Progenitor cell of endocrine pancreas (in vitro differentiated cells): ENCODE measurements around the gene PCCB. TPM values are rescaled to one million over a fixed set of nuclear protein-coding genes. Genes with fewer than 3 reads are reported as not detected.
"Not testable (repeated sequence)": the region's sequence is repeated elsewhere in the genome, so short reads cannot be mapped to it uniquely, and the experiment has no call there.

Experiments used
- DNase-seq: peaks from one replicate; pipeline ENCODE4 v3.0.0; 2021; ENCODE audit warnings: low spot score; ENCODE audit not compliant: unreplicated experiment
- H3K27ac Mint-ChIP-seq: 2 replicates; pipeline ENCODE4 v1.8.0; 2021; ENCODE audit warnings: mild to moderate bottlenecking, moderate library complexity, mixed read lengths
- H3K27me3 Mint-ChIP-seq: 2 replicates; pipeline ENCODE4 v1.8.0; 2021; ENCODE audit warnings: mixed read lengths
- H3K36me3 Mint-ChIP-seq: 2 replicates; pipeline ENCODE4 v1.8.0; 2022; ENCODE audit warnings: mixed read lengths; ENCODE audit not compliant: insufficient read depth
- H3K4me1 Mint-ChIP-seq: 2 replicates; pipeline ENCODE4 v1.8.0; 2021; ENCODE audit warnings: low read depth, mixed read lengths
- H3K4me3 Mint-ChIP-seq: 2 replicates; pipeline ENCODE4 v1.8.0; 2021; ENCODE audit warnings: low read depth, mild to moderate bottlenecking, moderate library complexity, mixed read lengths
- H3K9me3 Mint-ChIP-seq: 2 replicates; pipeline ENCODE4 v1.8.0; 2021; ENCODE audit warnings: low read depth, mixed read lengths
- CTCF ChIP-seq: fragments of 200-600 bp; sonication (generic); IDR thresholded peaks from one replicate; pipeline ENCODE4 v1.5.0; 2021; ENCODE audit warnings: antibody characterized with exemption, mild to moderate bottlenecking; ENCODE audit not compliant: unreplicated experiment
- total RNA-seq: library from RNA; stranded (reverse); gene quantifications from 2 replicates; pipeline ENCODE4 v1.2.1, GENCODE V29; 2021

Gene PCCB
- total RNA-seq, 1 donor from 2014 or later: 37.4 TPM

GRCh38 chr3:136351905-136352304 lies 101.8 kb downstream of the PCCB start:
- Mint-ChIP-seq H3K9me3 (peaks cover 9% of the 10 kb centered on the region), H3K27ac (no peak overlapping the region), H3K27me3 (no peaks in the 10 kb centered on the region), H3K4me1 (peaks cover 8% of the 10 kb centered on the region), H3K4me3 (no peak overlapping the region), H3K36me3 (peaks cover 19% of the 10 kb centered on the region)
- no peak for DNase-seq
- TF ChIP-seq CTCF: peak; percentile 37

- Mint-ChIP-seq H3K9me3 (peaks cover 9% of the 10 kb centered on the region), H3K36me3 (peaks cover 20% of the 10 kb centered on the region), H3K27me3 (no peaks in the 10 kb centered on the region), H3K27ac (no peak overlapping the region), H3K4me1 (peaks cover 8% of the 10 kb centered on the region), H3K4me3 (no peak overlapping the region)
- DNase-seq: no peak
- TF ChIP-seq CTCF: no peak
Measured at GRCh38 chr3:136353461-136353860, 103.3 kb downstream of the PCCB start.

GRCh38 chr3:136366289-136366688 lies 116.1 kb downstream of the PCCB start:
- H3K4me1 Mint-ChIP-seq: no peaks in the 10 kb centered on the region

GRCh38 chr3:136375800-136376199 lies 125.7 kb downstream of the PCCB start:
- peaks cover 25% of the 10 kb centered on the region for H3K36me3 Mint-ChIP-seq
- not testable (repeated sequence) for H3K27me3 Mint-ChIP-seq, H3K9me3 Mint-ChIP-seq, DNase-seq, H3K4me1 Mint-ChIP-seq, H3K4me3 Mint-ChIP-seq, H3K27ac Mint-ChIP-seq

More at GRCh38 chr3:136366289-136366688, 116.1 kb downstream of the PCCB start:
- H3K4me3 Mint-ChIP-seq: no peak overlapping the region
- H3K36me3 Mint-ChIP-seq: peaks cover 6% of the 10 kb centered on the region
- DNase-seq: no peak
- no peak overlapping the region for H3K27ac Mint-ChIP-seq
- no peaks in the 10 kb centered on the region for H3K9me3 Mint-ChIP-seq
- no peak for TF ChIP-seq CTCF
- no peaks in the 10 kb centered on the region for H3K27me3 Mint-ChIP-seq

GRCh38 chr3:136377508-136377907 lies 127.4 kb downstream of the PCCB start:
- Mint-ChIP-seq H3K9me3 (no peaks in the 10 kb centered on the region), H3K4me1 (no peaks in the 10 kb centered on the region), H3K27me3 (no peaks in the 10 kb centered on the region), H3K27ac (no peak overlapping the region), H3K4me3 (no peak overlapping the region), H3K36me3 (peaks cover 18% of the 10 kb centered on the region)
- no peak for TF ChIP-seq CTCF
- DNase-seq: no peak

GRCh38 chr3:136378011-136378410 lies 127.9 kb downstream of the PCCB start:
- Mint-ChIP-seq H3K4me3 (no peak overlapping the region), H3K4me1 (no peaks in the 10 kb centered on the region), H3K27me3 (no peaks in the 10 kb centered on the region), H3K36me3 (peaks cover 14% of the 10 kb centered on the region), H3K27ac (no peak overlapping the region), H3K9me3 (no peaks in the 10 kb centered on the region)
- no peak for TF ChIP-seq CTCF
- no peak for DNase-seq

Other genes starting within 250 kb of the PCCB start
- 39.9 and 42.0 TPM in 2 replicates for gene MSL2, start 54.0 kb upstream of the PCCB start, total RNA-seq